HG03039 (cell line): ENCODE data around the gene COL6A2.
"Not testable (repeated sequence)": the region's sequence is repeated elsewhere in the genome, so short reads cannot be mapped to it uniquely, and the experiment has no call there.

Experiments
- ATAC-seq: cut with Tn5 transposase; IDR thresholded peaks from one replicate; pipeline ENCODE4 v1.9.1; 2021; ENCODE audit warnings: mild to moderate bottlenecking, moderate library complexity; ENCODE audit not compliant: unreplicated experiment

The COL6A2 gene

DNA sequence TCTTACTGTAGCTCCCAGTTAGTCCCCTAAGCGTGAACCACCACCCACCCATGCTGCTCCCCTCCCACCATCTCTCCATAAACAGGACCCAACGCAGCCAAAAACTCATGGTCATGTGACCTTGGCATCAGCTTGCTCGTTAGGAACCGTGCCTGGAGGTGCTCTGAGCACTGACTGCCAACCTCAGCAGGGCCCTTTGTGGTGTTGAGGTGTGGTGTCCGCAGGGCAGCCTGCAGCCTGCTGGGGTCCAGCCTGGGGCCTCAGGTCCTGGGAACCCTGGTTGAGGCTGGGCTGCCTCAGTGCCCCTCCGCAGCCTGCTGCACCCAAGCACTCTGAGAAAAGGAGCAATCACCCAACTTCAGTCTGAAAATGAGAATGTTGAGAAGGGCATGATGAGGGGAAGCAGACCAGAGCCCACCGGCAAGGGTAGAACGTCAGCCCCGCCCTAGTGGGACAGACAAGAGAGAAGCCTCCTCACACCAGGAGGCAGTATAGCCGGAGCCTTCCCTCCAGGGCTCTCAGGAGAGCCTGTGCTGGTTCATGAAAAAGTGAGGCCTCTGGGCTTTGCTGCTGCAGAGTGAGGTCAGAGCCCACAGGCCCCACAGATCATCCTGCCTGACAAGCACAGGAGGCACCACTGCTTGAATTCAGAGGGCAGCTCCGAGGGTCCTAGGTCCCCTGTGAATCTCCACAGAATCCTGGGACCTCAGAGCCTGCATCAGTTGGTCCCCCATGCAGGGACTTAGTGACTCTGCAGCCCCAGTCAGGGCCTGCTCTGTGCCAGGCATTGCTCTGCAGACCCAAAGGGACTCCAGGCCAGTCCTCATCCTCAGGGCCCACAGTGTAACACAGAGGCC lies 4.9 kb upstream of the COL6A2 start:
- ATAC-seq: no peak

- ATAC-seq: no peak
Measured at GRCh38 chr21:46093668-46094400, 4.1 kb upstream of the COL6A2 start.

- ATAC-seq: no peak
Measured at GRCh38 chr21:46094401-46095082, 3.4 kb upstream of the COL6A2 start.

GRCh38 chr21:46095083-46095719 lies 2.7 kb upstream of the COL6A2 start:
- no peak for ATAC-seq

- no peak for ATAC-seq
Measured at GRCh38 chr21:46095814-46096595, 1.9 kb upstream of the COL6A2 start.

GRCh38 chr21:46096596-46097335 lies 1.1 kb upstream of the COL6A2 start:
- ATAC-seq: no peak

DNA sequence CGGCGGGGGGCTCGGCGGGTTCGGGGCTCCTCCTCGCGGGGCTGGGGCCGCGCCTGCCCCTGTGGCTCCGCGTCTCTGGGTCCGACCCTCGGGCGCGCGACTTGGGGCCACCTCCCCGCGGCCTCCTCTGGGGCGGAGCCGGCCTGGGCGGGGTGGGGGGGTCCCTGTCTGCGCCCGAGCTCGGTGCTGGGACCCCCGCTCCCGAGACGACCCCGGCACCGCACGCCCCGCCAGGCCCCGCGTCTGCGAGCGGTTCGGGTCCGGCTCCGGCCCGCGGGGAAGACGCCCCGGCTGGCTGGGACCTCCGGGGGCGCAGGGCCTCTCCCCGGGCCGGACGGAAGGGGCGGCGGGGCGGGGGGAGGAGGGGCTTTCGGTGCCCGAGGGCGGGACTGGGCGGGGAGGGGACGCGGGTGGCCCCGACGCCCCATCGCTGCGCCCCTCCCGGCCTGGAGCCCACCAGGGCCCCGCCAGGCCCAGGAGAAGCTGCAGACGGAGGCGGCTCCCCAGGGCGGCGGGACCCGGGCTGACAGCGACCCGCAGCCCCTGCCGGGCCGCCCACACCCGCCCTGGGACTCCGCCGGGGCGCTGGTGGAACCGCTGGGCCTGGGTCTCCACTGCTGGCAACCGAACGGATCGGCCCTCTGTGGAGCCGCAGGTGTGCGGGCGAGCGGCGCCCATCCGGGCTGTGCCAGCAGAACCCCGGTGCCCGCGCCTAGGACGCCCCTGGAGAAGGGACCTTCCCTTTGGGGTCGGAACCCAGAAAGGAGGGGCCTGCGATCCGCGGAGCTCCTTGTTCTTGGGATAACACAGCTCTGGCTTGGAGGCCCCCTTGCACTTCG lies 610 bp downstream of the COL6A2 start:
- ATAC-seq: no peak

DNA sequence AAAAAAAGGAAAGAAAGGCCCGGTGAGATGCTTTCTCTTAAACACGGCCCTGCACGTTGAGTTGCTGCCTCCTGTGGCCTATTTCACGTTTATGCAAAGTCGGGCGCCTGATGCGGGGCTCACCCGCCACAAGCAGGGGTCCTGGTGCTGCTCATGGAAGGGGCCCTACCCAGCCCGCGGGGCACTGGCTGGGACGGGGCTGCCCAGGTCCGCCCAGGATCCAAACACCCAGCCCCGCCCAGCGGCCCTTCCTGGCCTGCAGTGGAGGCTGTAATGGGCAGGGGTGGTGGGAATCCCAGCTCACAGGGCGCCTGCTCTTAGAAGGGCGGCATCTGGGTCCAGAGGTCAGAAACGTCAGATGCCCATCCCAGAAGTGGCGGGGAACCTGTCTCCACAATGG lies 1.6 kb downstream of the COL6A2 start:
- ATAC-seq: no peak

DNA sequence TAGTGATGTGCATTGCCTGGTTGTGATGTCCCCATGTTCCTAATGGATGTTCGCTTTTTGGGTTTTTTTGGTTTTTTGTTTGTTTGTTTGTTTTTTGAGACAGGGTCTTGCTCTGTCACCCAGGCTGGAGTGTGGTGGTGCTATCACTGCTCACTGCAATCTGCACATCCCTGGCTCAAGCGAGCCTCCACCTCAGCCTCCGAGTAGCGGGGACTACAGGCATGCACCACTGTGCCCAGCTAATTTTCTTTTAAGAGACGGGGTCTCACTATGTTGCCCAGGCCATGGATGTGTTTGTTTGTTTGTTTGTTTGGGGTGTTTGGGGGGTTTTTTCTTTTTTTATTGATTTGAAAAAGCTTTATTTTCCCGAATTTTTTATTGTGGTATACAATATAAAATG lies 2.1 kb downstream of the COL6A2 start:
- ATAC-seq: no peak

- no peak for ATAC-seq
Measured at GRCh38 chr21:46100426-46100825, 2.5 kb downstream of the COL6A2 start.

DNA sequence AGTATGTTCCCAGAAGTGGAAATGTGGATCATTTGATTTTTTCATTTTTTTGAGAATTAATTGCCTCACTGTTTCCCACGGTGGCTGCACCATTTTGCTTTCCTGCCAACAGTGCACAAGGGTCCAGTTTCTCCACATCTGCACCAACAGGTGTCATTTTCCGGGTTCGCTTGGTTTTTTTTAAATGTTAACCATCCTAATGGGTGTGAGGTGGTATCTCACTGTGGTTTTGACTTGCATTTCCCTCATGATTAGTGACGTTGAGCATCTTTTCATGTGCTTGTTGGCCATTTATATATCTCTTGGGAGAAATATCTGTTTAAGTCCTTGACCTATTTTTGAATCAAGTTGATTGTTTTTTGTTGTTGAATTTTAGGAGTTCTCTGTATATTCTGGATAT lies 3.0 kb downstream of the COL6A2 start:
- no peak for ATAC-seq

GRCh38 chr21:46104104-46104503 lies 6.2 kb downstream of the COL6A2 start:
- ATAC-seq: no peak

- not testable (repeated sequence) for ATAC-seq
Measured at GRCh38 chr21:46107376-46107775, 9.5 kb downstream of the COL6A2 start.

DNA sequence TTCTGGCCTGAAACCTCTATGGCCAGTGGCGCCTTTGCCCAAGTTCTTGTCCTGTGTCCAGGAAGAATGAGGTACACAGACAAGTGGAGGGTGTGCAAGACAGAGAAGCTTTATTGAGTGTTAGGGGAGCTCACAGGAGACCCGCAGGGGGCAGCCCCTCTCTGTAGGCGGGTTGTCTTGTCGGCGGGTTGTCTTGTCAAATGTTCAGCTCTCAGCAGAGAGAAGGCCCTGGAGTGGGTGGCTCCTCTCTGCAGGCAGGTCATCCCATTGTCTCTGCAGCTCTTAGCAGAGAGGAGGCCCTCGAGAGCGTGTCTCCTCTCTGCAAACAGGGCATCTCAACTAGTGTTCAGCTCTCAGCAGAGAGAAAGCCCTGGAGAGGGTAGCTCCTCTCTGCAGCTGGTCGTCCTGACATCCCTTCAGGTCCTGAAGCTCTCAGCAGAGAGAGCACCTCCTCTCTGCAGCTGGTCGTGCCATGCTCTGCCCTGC lies 11.0 kb downstream of the COL6A2 start:
- no peak for ATAC-seq

GRCh38 chr21:46109313-46110221 lies 11.7 kb downstream of the COL6A2 start:
- no peak for ATAC-seq

DNA sequence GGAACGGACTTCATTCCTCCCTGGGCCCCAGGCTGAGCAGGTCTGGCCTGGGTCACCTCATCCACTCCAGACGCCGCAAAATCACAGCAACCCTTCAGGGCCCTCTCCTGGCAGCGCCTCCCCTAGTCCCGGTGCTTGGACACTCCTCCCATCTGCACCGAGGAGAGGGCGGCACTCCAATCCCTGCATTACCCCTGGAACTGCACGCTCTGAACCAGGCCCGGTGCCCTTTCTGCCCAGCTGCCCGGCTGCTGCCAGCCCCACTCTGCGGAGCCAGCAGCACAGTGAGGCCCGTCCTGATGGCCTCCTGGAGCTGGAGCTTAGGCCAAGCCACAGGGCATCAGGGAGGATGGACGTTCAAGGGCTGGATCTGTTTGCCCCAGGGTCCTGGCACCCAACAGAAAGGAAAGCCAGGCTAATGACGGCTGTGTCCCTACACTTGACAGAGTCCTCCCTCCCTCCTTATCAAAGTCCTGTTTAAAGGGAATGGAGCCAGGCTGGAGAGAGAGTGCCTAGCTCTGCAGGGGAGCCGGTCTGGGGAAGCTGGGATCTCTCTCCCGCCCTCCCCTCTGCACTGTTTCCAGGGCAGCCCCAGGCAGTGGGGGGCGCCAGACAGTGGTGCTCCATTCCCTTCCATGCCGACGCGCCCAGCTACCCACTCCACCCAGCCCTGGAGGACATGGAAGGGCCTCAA lies 12.7 kb downstream of the COL6A2 start:
- no peak for ATAC-seq

- ATAC-seq: no peak
Measured at GRCh38 chr21:46111193-46111571, 13.3 kb downstream of the COL6A2 start.
